ENCODE data around the gene CAP2.

- no peak for TF ChIP-seq CTCF (IDR thresholded peaks at IDR 0.05; ENCODE audit: borderline replicate concordance, extremely low read depth, low read length, poor library complexity, severe bottlenecking)
- TF ChIP-seq EZH2 (IDR thresholded peaks at IDR 0.05; ENCODE audit: borderline replicate concordance, low read depth, low read length, severe bottlenecking): no peak
Observed at GRCh38 chr6:17388365-17388764, 5.0 kb upstream of the CAP2 start.
